ENCODE measurements around the gene BICRA.

BICRA gene

DNA sequence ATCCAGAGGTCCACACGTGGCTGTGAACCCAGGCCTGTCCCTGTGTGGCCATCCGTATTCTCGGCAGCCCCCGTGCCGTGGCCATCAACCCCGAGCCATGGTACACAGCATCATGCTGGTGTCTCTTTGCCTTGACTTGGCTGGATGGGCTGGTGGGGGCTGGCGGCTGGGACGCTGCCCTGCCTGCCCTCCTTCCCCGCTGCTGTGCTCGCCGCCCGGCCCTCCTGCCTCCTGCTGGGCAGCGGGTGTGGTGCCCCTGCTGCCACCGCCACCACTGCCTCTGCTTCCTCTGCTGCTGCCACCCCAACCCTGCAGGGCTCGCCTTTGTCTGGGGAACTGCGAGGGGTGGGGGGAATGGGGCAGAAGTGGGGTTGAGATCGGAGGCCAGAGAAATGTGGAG lies 84.6 kb downstream of the BICRA start:
- DNase-seq (ENCODE audit: low spot score): no peak

- no peak for DNase-seq (ENCODE audit: low spot score)
Measured at GRCh38 chr19:47693903-47694302, 85.0 kb downstream of the BICRA start.

DNA sequence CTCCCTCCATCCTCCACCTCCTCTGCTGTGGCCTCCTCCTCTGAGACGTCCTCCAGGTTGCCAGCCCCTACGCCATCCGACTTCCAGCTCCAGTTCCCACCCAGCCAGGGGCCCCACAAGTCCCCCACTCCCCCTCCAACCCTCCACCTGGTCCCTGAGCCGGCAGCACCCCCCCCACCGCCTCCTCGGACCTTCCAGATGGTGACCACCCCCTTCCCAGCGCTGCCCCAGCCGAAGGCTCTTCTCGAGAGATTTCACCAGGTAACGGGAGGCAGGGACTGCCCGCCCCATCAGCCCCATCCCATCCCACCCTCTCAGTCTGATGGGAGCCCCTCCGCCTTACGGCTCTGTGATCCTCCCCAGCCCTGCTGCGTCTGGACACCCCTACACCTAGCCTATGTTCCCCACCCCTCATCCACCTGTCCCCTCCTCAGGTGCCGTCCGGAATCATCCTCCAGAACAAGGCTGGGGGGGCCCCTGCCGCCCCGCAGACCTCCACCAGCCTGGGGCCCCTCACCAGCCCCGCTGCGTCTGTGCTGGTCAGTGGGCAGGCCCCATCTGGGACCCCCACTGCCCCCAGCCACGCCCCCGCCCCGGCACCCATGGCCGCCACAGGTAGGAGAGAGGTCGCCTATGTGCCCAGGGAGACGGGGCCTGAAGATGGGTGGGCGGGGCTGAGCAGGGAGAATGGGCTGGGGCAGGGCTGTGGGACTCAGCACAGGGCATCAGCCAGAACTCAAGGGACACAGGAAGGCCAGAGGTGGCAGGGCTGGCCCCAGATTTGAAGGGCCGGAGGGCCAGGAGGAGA lies 85.7 kb downstream of the BICRA start:
- no peak for DNase-seq (ENCODE audit: low spot score)

DNA sequence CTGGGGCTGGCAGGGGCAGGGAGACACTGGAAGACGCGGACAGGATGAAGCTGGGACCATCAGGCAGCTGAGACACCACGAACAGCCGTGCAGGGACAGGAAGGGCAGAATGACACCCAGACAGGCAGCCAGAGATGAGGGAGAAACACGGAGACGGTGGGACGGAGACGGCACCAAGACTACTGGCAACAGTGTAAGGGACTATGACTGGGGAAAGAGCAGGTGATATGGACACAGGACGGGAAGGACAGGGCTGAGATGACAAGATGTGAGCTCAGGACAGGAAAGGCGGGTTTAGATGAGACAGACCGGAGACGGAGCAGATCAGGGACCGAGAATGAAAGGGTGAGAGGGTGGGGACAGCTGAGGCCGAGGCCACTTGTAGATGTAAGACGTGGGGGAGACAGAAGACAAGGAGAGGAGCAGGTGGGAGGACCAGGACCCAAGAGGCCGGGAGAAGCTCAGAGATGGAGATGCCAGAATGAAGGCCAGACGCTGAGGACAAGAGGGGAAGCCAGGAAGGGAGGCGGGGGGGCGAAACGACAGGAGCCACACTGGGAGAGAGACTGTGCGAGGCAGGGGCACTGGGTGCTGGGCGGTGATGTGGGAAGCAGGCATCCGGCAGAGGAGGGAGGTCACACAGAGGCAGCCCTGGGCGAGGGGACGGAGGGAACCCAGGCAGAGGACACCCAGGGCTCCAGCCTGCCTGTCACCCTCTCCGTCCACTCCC lies 86.8 kb downstream of the BICRA start:
- DNase-seq (ENCODE audit: low spot score): no peak

GRCh38 chr19:47696635-47697034 lies 87.7 kb downstream of the BICRA start:
- no peak for DNase-seq (ENCODE audit: low spot score)

- DNase-seq (ENCODE audit: low spot score): peak; percentile 45
Measured at GRCh38 chr19:47697863-47698609, 89.1 kb downstream of the BICRA start.

DNA sequence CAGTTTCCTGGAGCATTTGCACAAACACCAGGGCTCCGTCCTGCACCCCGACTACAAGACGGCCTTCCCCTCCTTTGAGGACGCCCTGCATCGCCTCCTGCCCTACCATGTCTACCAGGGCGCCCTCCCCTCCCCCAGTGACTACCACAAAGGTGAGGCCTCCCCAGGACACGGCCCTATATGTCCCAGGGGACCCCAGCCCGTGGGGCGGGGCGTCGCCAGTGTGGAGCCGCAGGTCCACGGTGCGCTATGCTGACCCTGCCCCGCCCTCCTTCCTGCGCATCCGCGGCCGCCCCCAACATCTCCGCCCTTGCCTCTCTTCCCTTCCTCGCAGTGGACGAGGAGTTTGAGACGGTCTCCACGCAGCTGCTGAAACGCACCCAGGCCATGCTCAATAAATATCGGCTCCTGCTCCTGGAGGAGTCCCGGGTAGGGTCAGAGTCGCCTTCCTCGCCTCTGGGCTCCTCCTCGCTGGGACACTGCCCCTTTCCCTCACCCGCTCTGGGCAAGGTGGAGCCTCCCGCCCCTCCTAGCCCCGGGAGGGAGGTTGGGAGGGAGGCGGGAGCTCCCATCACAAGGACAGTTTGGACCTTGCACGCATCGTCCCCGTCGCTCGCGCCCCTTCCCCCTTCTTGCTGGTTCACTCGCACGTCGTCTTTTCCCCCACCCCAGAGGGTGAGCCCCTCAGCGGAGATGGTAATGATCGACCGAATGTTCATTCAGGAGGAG lies 89.9 kb downstream of the BICRA start:
- DNase-seq (ENCODE audit: low spot score): no peak

DNA sequence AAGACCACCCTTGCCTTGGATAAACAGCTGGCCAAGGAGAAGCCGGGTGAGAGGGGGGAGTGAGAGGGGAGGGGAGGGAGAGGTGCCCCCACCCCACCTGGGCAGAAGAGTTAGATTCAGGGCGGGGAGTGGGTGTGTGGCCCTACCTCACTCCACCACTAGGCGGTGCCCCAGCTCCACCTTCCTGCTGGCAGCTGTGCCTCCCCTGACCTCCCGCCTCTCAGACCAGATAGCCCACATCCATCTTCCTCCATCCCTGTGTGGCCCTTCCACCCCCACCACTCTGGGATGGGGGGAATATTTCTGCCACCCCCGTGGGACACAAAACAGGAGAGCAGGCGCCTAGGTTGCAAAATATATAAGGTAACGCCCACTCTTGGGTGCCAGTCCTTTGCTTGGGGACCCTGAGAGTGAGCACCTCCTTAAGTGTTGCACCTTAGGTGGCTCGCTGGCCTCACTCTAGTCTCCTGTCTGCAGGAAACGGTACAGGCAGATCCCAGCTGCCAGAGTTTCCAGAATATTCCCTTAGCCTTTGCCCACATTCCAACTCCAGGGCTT lies 90.5 kb downstream of the BICRA start:
- peak; percentile 29 for DNase-seq (ENCODE audit: low spot score)

GRCh38 chr19:47700934-47701716 lies 92.2 kb downstream of the BICRA start:
- DNase-seq (ENCODE audit: low spot score): no peak

- no peak for DNase-seq (ENCODE audit: low spot score)
Measured at GRCh38 chr19:47701717-47702552, 93.0 kb downstream of the BICRA start.

GRCh38 chr19:47702671-47703070 lies 93.7 kb downstream of the BICRA start:
- DNase-seq (ENCODE audit: low spot score): no peak

- no peak for DNase-seq (ENCODE audit: low spot score)
Measured at GRCh38 chr19:47703301-47703700, 94.4 kb downstream of the BICRA start.

DNA sequence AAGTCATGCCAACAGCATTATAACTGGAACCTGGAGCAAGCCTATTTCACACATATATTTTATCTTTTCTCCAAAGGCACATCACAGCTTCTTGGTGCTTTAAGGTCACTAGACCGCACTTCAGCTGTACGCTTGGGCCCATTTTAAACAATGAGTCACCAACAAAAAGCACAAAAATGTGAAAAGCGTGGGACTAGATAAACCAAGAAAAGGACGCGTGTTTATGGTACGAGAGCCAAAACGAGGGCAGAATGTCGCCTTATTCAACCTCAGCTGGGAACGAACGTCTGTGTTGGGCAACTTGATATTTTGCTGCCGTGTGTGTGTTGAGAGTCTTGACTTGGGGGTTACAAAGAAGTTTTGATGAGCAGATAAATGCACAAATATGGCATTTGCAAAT lies 95.1 kb downstream of the BICRA start:
- DNase-seq (ENCODE audit: low spot score): no peak

GRCh38 chr19:47704656-47705055 lies 95.7 kb downstream of the BICRA start:
- no peak for DNase-seq (ENCODE audit: low spot score)

DNA sequence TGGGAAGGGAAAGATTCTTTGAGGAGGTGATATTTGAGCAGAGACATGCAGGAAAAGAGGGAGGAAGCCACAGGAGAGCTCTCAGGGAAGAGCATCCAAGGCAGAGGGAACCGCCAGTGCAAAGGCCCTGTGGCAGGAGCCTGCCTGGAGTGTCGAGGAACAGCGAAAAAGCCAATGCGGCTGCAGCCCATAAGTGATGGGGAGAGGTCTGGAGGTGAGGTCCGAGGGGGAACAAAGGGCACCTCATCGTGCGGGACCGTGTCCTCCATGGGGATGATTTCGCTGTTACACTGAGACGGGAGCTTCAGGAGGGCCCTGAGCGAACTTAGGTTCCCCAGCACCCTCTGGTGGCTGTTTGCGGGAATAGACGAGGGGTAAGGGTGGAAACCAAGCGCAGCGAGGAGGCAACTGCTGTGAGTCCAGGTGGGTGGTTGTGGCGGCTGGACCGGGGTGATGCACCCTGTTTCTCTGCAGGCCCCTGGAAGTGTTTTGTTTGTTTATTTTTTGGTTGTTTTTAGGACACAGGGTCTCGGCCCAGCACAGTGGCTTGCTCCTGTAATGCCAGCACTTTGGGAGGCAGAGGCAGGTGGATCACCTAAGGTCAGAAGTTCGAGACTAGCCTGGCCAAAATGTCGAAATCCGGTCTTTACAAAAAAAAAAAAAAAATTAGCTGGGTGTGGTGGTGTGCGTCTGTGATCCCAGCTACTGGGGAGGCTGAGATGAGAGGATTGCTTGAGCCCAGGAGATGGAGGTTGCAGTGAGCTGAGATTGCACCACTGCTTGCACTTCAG lies 98.4 kb downstream of the BICRA start:
- DNase-seq (ENCODE audit: low spot score): peak; percentile 62

DNA sequence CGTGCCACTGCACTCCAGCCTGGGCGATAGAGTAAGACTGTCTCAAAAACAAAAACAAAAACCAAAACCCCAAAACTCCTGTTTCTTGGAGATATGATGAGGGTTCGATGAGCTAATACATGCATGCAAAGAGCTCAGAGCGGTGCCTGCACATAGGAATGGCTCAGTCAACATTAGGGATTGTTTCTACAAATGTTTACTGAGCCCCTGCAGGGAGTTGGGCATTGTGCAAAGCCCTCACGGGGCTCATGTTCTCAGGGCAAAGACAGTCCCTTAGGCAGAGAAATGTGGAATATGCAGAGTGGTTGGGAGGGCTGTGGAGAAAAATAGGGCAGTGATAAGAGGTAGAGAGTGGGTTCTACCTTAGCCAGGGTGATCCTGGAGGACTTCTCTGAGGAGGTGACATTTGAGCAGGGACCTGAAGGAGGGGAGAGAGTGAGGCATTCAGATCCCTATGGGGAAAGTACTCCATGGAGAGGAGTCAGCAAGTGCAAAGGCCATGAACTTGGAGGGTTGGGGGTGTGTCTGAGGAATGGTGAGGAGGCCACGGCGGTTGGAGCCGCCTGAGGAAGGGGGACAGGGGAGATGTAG lies 102.8 kb downstream of the BICRA start:
- no peak for DNase-seq (ENCODE audit: low spot score)

DNA sequence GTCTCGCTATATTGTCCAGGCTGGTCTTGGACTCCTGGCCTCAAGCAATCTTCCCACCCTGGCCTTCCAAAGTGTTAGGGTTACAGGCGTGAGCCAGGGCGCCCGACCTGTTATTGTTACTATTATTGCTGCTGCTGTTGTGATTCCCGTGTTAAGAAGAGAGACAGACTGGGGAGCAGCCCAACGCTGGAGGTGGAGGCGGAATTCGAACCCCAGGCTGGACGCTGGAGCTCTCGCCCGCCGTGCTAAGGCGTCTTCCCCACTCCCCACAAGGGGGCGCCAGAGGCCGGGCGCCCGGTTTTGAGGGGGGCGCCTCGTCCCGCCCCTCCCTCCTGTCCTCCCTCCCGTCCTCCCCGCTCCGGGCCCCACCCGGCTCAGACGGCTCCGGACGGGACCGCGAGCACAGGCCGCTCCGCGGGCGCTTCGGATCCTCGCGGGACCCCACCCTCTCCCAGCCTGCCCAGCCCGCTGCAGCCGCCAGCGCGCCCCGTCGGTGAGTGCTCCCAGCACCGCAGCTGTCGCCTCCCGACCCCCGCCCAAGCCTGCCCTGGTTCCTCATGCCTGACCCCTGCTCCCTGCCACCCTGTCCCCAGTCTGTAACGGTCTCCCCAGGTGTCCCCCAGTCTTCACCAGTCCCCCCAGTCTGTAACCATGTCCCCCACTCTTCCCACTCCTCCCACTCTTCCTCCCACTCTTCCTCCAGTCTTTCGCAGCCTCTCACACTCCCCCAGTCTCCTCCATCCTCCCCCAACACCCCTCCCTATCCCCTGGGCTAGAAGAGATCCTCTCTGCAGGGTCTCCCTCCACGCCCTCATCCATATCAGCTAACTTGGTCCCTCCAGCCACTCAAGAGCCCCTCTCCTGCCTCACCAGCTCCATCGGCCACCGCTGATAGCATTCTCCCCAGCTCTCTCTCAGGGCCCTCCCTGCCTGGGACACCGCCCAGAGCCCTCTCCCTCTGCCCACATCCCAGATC lies 104.4 kb downstream of the BICRA start, which contains the start of gene EHD2:
EHD2 (plus strand) TSS at position 377 of the 976 bp plus-strand sequence. CDS start 3,191 bp downstream, outside the sequence.
- no peak for DNase-seq (ENCODE audit: low spot score)

Measured in SK-N-DZ (cell line).